Mononuclear cell (primary cell): Measurements from ENCODE around the gene EDDM3A. TPM values are rescaled to one million over a fixed set of nuclear protein-coding genes. Genes with fewer than 3 reads are reported as not detected.
"Not testable (repeated sequence)": the region's sequence is repeated elsewhere in the genome, so short reads cannot be mapped to it uniquely, and the experiment has no call there.

Experiments
- H3K27me3 ChIP-seq: 2 replicates; pipeline ENCODE4 v1.6.0; 2011; ENCODE audit warnings: low read length, control low read depth; ENCODE audit not compliant: insufficient read depth
- H3K4me1 ChIP-seq: 2 replicates; pipeline ENCODE4 v1.5.1; 2011; ENCODE audit warnings: mild to moderate bottlenecking, low read length, control low read depth; ENCODE audit not compliant: insufficient read depth
- H3K4me3 ChIP-seq: 2 replicates; pipeline ENCODE4 v1.5.1; 2011; ENCODE audit warnings: mild to moderate bottlenecking, low read length, moderate library complexity
- H3K9me3 ChIP-seq: 2 replicates; pipeline ENCODE4 v1.5.1; 2011; ENCODE audit warnings: low read depth, mild to moderate bottlenecking, control low read depth, low read length
- total RNA-seq: library from RNA; depleted of rRNA; stranded (reverse); fragments of >200 nt; gene quantifications from one replicate; pipeline ENCODE4 v1.2.3, GENCODE V29; 2012

EDDM3A gene
- total RNA-seq, 1 donor: not detected

- Histone ChIP-seq H3K27me3 (no peaks in the 10 kb centered on the region), H3K4me3 (no peak overlapping the region), H3K9me3 (peaks cover 10% of the 10 kb centered on the region), H3K4me1 (peaks cover 8% of the 10 kb centered on the region)
Measured at GRCh38 chr14:20754308-20754707, 8.6 kb downstream of the EDDM3A start.

- Histone ChIP-seq H3K27me3 (no peaks in the 10 kb centered on the region), H3K4me1 (peaks cover 8% of the 10 kb centered on the region), H3K9me3 (peaks cover 10% of the 10 kb centered on the region), H3K4me3 (no peak overlapping the region)
Measured at GRCh38 chr14:20755037-20755436, 9.3 kb downstream of the EDDM3A start.

GRCh38 chr14:20757965-20758364, 12.3 kb downstream of the EDDM3A start:
- Histone ChIP-seq H3K27me3 (no peaks in the 10 kb centered on the region), H3K9me3 (peaks cover under 1% of the 10 kb centered on the region), H3K4me3 (no peak overlapping the region), H3K4me1 (peaks cover 8% of the 10 kb centered on the region)

GRCh38 chr14:20759465-20759864, 13.8 kb downstream of the EDDM3A start:
- H3K9me3 ChIP-seq, H3K4me1 ChIP-seq, H3K4me3 ChIP-seq, H3K27me3 ChIP-seq: not testable (repeated sequence)

- peaks cover 16% of the 10 kb centered on the region for H3K4me1 ChIP-seq
- H3K27me3 ChIP-seq: no peaks in the 10 kb centered on the region
- H3K9me3 ChIP-seq: no peaks in the 10 kb centered on the region
- H3K4me3 ChIP-seq: no peak overlapping the region
Measured at GRCh38 chr14:20760950-20761349, 15.3 kb downstream of the EDDM3A start.

GRCh38 chr14:20768593-20768892, 22.9 kb downstream of the EDDM3A start:
- peaks cover 8% of the 10 kb centered on the region for H3K4me1 ChIP-seq
- no peaks in the 10 kb centered on the region for H3K27me3 ChIP-seq
- no peaks in the 10 kb centered on the region for H3K9me3 ChIP-seq
- no peak overlapping the region for H3K4me3 ChIP-seq

- Histone ChIP-seq H3K9me3 (no peaks in the 10 kb centered on the region), H3K27me3 (no peaks in the 10 kb centered on the region), H3K4me1 (peaks cover 8% of the 10 kb centered on the region), H3K4me3 (no peak overlapping the region)
Measured at GRCh38 chr14:20769421-20769820, 23.7 kb downstream of the EDDM3A start.

GRCh38 chr14:20772650-20773049, 27.0 kb downstream of the EDDM3A start:
- Histone ChIP-seq H3K9me3 (no peaks in the 10 kb centered on the region), H3K4me3 (no peak overlapping the region), H3K27me3 (no peaks in the 10 kb centered on the region), H3K4me1 (no peaks in the 10 kb centered on the region)

- no peak overlapping the region for H3K4me3 ChIP-seq
- no peaks in the 10 kb centered on the region for H3K4me1 ChIP-seq
- no peaks in the 10 kb centered on the region for H3K27me3 ChIP-seq
- H3K9me3 ChIP-seq: no peaks in the 10 kb centered on the region
Measured at GRCh38 chr14:20774258-20774824, 28.7 kb downstream of the EDDM3A start.

- Histone ChIP-seq H3K4me1 (peaks cover 1% of the 10 kb centered on the region), H3K27me3 (no peaks in the 10 kb centered on the region), H3K9me3 (no peaks in the 10 kb centered on the region), H3K4me3 (no peak overlapping the region)
Measured at GRCh38 chr14:20775043-20775442, 29.4 kb downstream of the EDDM3A start.

GRCh38 chr14:20775901-20776300, 30.2 kb downstream of the EDDM3A start:
- H3K4me1 ChIP-seq: peaks cover 6% of the 10 kb centered on the region
- H3K27me3 ChIP-seq: no peaks in the 10 kb centered on the region
- H3K4me3 ChIP-seq: no peak overlapping the region
- H3K9me3 ChIP-seq: no peaks in the 10 kb centered on the region

- peak overlapping the region; percentile 60 for H3K4me3 ChIP-seq
- peaks cover 62% of the 10 kb centered on the region for H3K4me1 ChIP-seq
- H3K9me3 ChIP-seq: no peaks in the 10 kb centered on the region
- no peaks in the 10 kb centered on the region for H3K27me3 ChIP-seq
Measured at GRCh38 chr14:20781803-20782202, 36.1 kb downstream of the EDDM3A start.

- Histone ChIP-seq H3K27me3 (no peaks in the 10 kb centered on the region), H3K4me1 (peaks cover 65% of the 10 kb centered on the region), H3K4me3 (peak overlapping the region; percentile 60), H3K9me3 (no peaks in the 10 kb centered on the region)
Measured at GRCh38 chr14:20782280-20782890, 36.7 kb downstream of the EDDM3A start.

GRCh38 chr14:20787025-20787424, 41.3 kb downstream of the EDDM3A start:
- Histone ChIP-seq H3K9me3 (no peaks in the 10 kb centered on the region), H3K4me1 (peaks cover 74% of the 10 kb centered on the region), H3K4me3 (no peak overlapping the region), H3K27me3 (no peaks in the 10 kb centered on the region)

GRCh38 chr14:20789230-20789813, 43.6 kb downstream of the EDDM3A start:
- H3K9me3 ChIP-seq: no peaks in the 10 kb centered on the region
- no peak overlapping the region for H3K4me3 ChIP-seq
- H3K27me3 ChIP-seq: no peaks in the 10 kb centered on the region
- peaks cover 59% of the 10 kb centered on the region for H3K4me1 ChIP-seq
